Gastrocnemius medialis (tissue), 4 donors: Measurements from ENCODE around the gene NEK6.

Source experiments
- POLR2A ChIP-seq, 2 donors: fragments of 450-650 bp; IDR thresholded peaks; one replicate each; pipeline ENCODE4 v1.6.1; 2017; ENCODE audit warnings: antibody characterized with exemption in 2 of 2, mild to moderate bottlenecking in 2 of 2, moderate library complexity in 2 of 2
- TF ChIP-seq, protein P1 (sequence below), 5 experiments: fragments of 450-650 bp in 3 of 5; fragments of 200-600 bp in 2 of 5; sonication (generic) in 2 of 5; IDR thresholded peaks in 4 of 5; conservative IDR thresholded peaks in 1 of 5; 1 replicate in 4 of 5; 2 replicates in 1 of 5; pipeline ENCODE4 v1.5.1; 2016 to 2019; ENCODE audit warnings: antibody characterized with exemption in 5 of 5, mild to moderate bottlenecking in 3 of 5, moderate library complexity in 3 of 5

GRCh38 chr9:124392871-124393460, 135.2 kb downstream of the NEK6 start:
- TF ChIP-seq, protein P1, sequence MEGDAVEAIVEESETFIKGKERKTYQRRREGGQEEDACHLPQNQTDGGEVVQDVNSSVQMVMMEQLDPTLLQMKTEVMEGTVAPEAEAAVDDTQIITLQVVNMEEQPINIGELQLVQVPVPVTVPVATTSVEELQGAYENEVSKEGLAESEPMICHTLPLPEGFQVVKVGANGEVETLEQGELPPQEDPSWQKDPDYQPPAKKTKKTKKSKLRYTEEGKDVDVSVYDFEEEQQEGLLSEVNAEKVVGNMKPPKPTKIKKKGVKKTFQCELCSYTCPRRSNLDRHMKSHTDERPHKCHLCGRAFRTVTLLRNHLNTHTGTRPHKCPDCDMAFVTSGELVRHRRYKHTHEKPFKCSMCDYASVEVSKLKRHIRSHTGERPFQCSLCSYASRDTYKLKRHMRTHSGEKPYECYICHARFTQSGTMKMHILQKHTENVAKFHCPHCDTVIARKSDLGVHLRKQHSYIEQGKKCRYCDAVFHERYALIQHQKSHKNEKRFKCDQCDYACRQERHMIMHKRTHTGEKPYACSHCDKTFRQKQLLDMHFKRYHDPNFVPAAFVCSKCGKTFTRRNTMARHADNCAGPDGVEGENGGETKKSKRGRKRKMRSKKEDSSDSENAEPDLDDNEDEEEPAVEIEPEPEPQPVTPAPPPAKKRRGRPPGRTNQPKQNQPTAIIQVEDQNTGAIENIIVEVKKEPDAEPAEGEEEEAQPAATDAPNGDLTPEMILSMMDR (IDR thresholded peaks at IDR 0.05 in 4 of 5, conservative IDR thresholded peaks at IDR 0.05 in 1 of 5): no peak
- TF ChIP-seq POLR2A (IDR thresholded peaks at IDR 0.05): no peak
